ENCODE measurements around the gene MAP7.
"Not testable (repeated sequence)": the region's sequence is repeated elsewhere in the genome, so short reads cannot be mapped to it uniquely, and the experiment has no call there.

Gene MAP7

GRCh38 chr6:136410201-136411024 is 139.8 kb downstream of the MAP7 start:
- H3K4me1 ChIP-seq (ENCODE audit: control insufficient read depth, insufficient read depth, low read length, unreplicated experiment) = peaks cover 14% of the 10 kb centered on the region
- H3K27ac ChIP-seq (ENCODE audit: low read depth, low read length) = no peak overlapping the region
- no peak overlapping the region for H2AFZ ChIP-seq (ENCODE audit: low read length, unreplicated experiment)
- no peaks in the 10 kb centered on the region for H3K27me3 ChIP-seq (ENCODE audit: insufficient read depth, low read length)
- no peaks in the 10 kb centered on the region for H3K36me3 ChIP-seq (ENCODE audit: insufficient read depth, low read length)
- no peak overlapping the region for H3K4me3 ChIP-seq (ENCODE audit: low read depth, low read length)
- no peaks in the 10 kb centered on the region for H3K79me2 ChIP-seq (ENCODE audit: control insufficient read depth, insufficient read depth, low read length, unreplicated experiment)

GRCh38 chr6:136409597-136409996 is 140.6 kb downstream of the MAP7 start:
- H3K36me3 ChIP-seq (ENCODE audit: insufficient read depth, low read length) = no peaks in the 10 kb centered on the region
- peaks cover 14% of the 10 kb centered on the region for H3K4me1 ChIP-seq (ENCODE audit: control insufficient read depth, insufficient read depth, low read length, unreplicated experiment)
- H2AFZ ChIP-seq (ENCODE audit: low read length, unreplicated experiment) = no peak overlapping the region
- no peak overlapping the region for H3K27ac ChIP-seq (ENCODE audit: low read depth, low read length)
- H3K4me3 ChIP-seq (ENCODE audit: low read depth, low read length) = no peak overlapping the region
- no peaks in the 10 kb centered on the region for H3K27me3 ChIP-seq (ENCODE audit: insufficient read depth, low read length)
- no peaks in the 10 kb centered on the region for H3K79me2 ChIP-seq (ENCODE audit: control insufficient read depth, insufficient read depth, low read length, unreplicated experiment)

GRCh38 chr6:136408204-136408603 is 142.0 kb downstream of the MAP7 start:
- H3K79me2 ChIP-seq (ENCODE audit: control insufficient read depth, insufficient read depth, low read length, unreplicated experiment) = no peaks in the 10 kb centered on the region
- no peaks in the 10 kb centered on the region for H3K36me3 ChIP-seq (ENCODE audit: insufficient read depth, low read length)
- peaks cover 23% of the 10 kb centered on the region for H3K4me1 ChIP-seq (ENCODE audit: control insufficient read depth, insufficient read depth, low read length, unreplicated experiment)
- 0 out of 2 replicates have a peak overlapping the region, but pooled peaks have one; percentile 7 for H3K27ac ChIP-seq (ENCODE audit: low read depth, low read length)
- no peaks in the 10 kb centered on the region for H3K27me3 ChIP-seq (ENCODE audit: insufficient read depth, low read length)
- H3K4me3 ChIP-seq (ENCODE audit: low read depth, low read length) = no peak overlapping the region
- peak overlapping the region; percentile 13 for H2AFZ ChIP-seq (ENCODE audit: low read length, unreplicated experiment)

GRCh38 chr6:136405420-136406029 is 144.7 kb downstream of the MAP7 start:
- peaks cover 36% of the 10 kb centered on the region for H3K4me1 ChIP-seq (ENCODE audit: control insufficient read depth, insufficient read depth, low read length, unreplicated experiment)
- H3K36me3 ChIP-seq (ENCODE audit: insufficient read depth, low read length) = no peaks in the 10 kb centered on the region
- no peaks in the 10 kb centered on the region for H3K27me3 ChIP-seq (ENCODE audit: insufficient read depth, low read length)
- H2AFZ ChIP-seq (ENCODE audit: low read length, unreplicated experiment) = no peak overlapping the region
- H3K27ac ChIP-seq (ENCODE audit: low read depth, low read length) = no peak overlapping the region
- H3K4me3 ChIP-seq (ENCODE audit: low read depth, low read length) = no peak overlapping the region
- H3K79me2 ChIP-seq (ENCODE audit: control insufficient read depth, insufficient read depth, low read length, unreplicated experiment) = no peaks in the 10 kb centered on the region

GRCh38 chr6:136404627-136405419 is 145.4 kb downstream of the MAP7 start:
- Histone ChIP-seq H3K27ac (ENCODE audit: low read depth, low read length) (no peak overlapping the region), H3K4me1 (ENCODE audit: control insufficient read depth, insufficient read depth, low read length, unreplicated experiment) (peaks cover 36% of the 10 kb centered on the region), H3K27me3 (ENCODE audit: insufficient read depth, low read length) (no peaks in the 10 kb centered on the region), H3K79me2 (ENCODE audit: control insufficient read depth, insufficient read depth, low read length, unreplicated experiment) (no peaks in the 10 kb centered on the region), H2AFZ (ENCODE audit: low read length, unreplicated experiment) (no peak overlapping the region), H3K4me3 (ENCODE audit: low read depth, low read length) (no peak overlapping the region), H3K36me3 (ENCODE audit: insufficient read depth, low read length) (no peaks in the 10 kb centered on the region)

- Histone ChIP-seq H2AFZ (ENCODE audit: low read length, unreplicated experiment) (no peak overlapping the region), H3K4me1 (ENCODE audit: control insufficient read depth, insufficient read depth, low read length, unreplicated experiment) (peaks cover 36% of the 10 kb centered on the region)
These were observed 146.2 kb downstream of the MAP7 start for GRCh38 chr6:136404007-136404406.

GRCh38 chr6:136403110-136403980 is 146.9 kb downstream of the MAP7 start:
- Histone ChIP-seq H3K4me1 (ENCODE audit: control insufficient read depth, insufficient read depth, low read length, unreplicated experiment) (peaks cover 33% of the 10 kb centered on the region), H3K36me3 (ENCODE audit: insufficient read depth, low read length) (no peaks in the 10 kb centered on the region), H3K27me3 (ENCODE audit: insufficient read depth, low read length) (no peaks in the 10 kb centered on the region), H2AFZ (ENCODE audit: low read length, unreplicated experiment) (peak overlapping the region; percentile 52), H3K79me2 (ENCODE audit: control insufficient read depth, insufficient read depth, low read length, unreplicated experiment) (no peaks in the 10 kb centered on the region), H3K27ac (ENCODE audit: low read depth, low read length) (peak overlapping the region; percentile 90), H3K4me3 (ENCODE audit: low read depth, low read length) (peak overlapping the region; percentile 17; the same call in 1 of the 2 replicates)

More at GRCh38 chr6:136404007-136404406, 146.2 kb downstream of the MAP7 start:
- no peak overlapping the region for H3K4me3 ChIP-seq (ENCODE audit: low read depth, low read length)
- H3K36me3 ChIP-seq (ENCODE audit: insufficient read depth, low read length) = no peaks in the 10 kb centered on the region
- no peaks in the 10 kb centered on the region for H3K27me3 ChIP-seq (ENCODE audit: insufficient read depth, low read length)
- H3K27ac ChIP-seq (ENCODE audit: low read depth, low read length) = peak overlapping the region; percentile 90; the same call in 1 of the 2 replicates
- H3K79me2 ChIP-seq (ENCODE audit: control insufficient read depth, insufficient read depth, low read length, unreplicated experiment) = no peaks in the 10 kb centered on the region

- no peaks in the 10 kb centered on the region for H3K79me2 ChIP-seq (ENCODE audit: control insufficient read depth, insufficient read depth, low read length, unreplicated experiment)
- H3K27ac ChIP-seq (ENCODE audit: low read depth, low read length) = peak overlapping the region; percentile 22; the same call in 1 of the 2 replicates
- H3K27me3 ChIP-seq (ENCODE audit: insufficient read depth, low read length) = no peaks in the 10 kb centered on the region
- H2AFZ ChIP-seq (ENCODE audit: low read length, unreplicated experiment) = no peak overlapping the region
- peaks cover 22% of the 10 kb centered on the region for H3K4me1 ChIP-seq (ENCODE audit: control insufficient read depth, insufficient read depth, low read length, unreplicated experiment)
- no peak overlapping the region for H3K4me3 ChIP-seq (ENCODE audit: low read depth, low read length)
- no peaks in the 10 kb centered on the region for H3K36me3 ChIP-seq (ENCODE audit: insufficient read depth, low read length)
These were observed 148.5 kb downstream of the MAP7 start for GRCh38 chr6:136401749-136402148.

- not testable (repeated sequence) for H3K79me2 ChIP-seq (ENCODE audit: control insufficient read depth, insufficient read depth, low read length, unreplicated experiment); H3K27me3 ChIP-seq (ENCODE audit: insufficient read depth, low read length); H3K4me3 ChIP-seq (ENCODE audit: low read depth, low read length); H2AFZ ChIP-seq (ENCODE audit: low read length, unreplicated experiment); H3K27ac ChIP-seq (ENCODE audit: low read depth, low read length); H3K36me3 ChIP-seq (ENCODE audit: insufficient read depth, low read length)
- peaks cover 22% of the 10 kb centered on the region for H3K4me1 ChIP-seq (ENCODE audit: control insufficient read depth, insufficient read depth, low read length, unreplicated experiment)
These were observed 149.0 kb downstream of the MAP7 start for GRCh38 chr6:136401236-136401635.

GRCh38 chr6:136398453-136398852 is 151.8 kb downstream of the MAP7 start:
- no peak overlapping the region for H2AFZ ChIP-seq (ENCODE audit: low read length, unreplicated experiment)
- H3K27me3 ChIP-seq (ENCODE audit: insufficient read depth, low read length) = no peaks in the 10 kb centered on the region
- H3K4me3 ChIP-seq (ENCODE audit: low read depth, low read length) = no peak overlapping the region
- H3K36me3 ChIP-seq (ENCODE audit: insufficient read depth, low read length) = no peaks in the 10 kb centered on the region
- no peak overlapping the region for H3K27ac ChIP-seq (ENCODE audit: low read depth, low read length)
- H3K79me2 ChIP-seq (ENCODE audit: control insufficient read depth, insufficient read depth, low read length, unreplicated experiment) = no peaks in the 10 kb centered on the region
- peaks cover 16% of the 10 kb centered on the region for H3K4me1 ChIP-seq (ENCODE audit: control insufficient read depth, insufficient read depth, low read length, unreplicated experiment)
